Measurements from ENCODE around the gene INTS13. TPM values are rescaled to one million over a fixed set of nuclear protein-coding genes. Genes with fewer than 3 reads are reported as not detected.
"Not testable (repeated sequence)": the region's sequence is repeated elsewhere in the genome, so short reads cannot be mapped to it uniquely, and the experiment has no call there.

INTS13 gene, protein sequence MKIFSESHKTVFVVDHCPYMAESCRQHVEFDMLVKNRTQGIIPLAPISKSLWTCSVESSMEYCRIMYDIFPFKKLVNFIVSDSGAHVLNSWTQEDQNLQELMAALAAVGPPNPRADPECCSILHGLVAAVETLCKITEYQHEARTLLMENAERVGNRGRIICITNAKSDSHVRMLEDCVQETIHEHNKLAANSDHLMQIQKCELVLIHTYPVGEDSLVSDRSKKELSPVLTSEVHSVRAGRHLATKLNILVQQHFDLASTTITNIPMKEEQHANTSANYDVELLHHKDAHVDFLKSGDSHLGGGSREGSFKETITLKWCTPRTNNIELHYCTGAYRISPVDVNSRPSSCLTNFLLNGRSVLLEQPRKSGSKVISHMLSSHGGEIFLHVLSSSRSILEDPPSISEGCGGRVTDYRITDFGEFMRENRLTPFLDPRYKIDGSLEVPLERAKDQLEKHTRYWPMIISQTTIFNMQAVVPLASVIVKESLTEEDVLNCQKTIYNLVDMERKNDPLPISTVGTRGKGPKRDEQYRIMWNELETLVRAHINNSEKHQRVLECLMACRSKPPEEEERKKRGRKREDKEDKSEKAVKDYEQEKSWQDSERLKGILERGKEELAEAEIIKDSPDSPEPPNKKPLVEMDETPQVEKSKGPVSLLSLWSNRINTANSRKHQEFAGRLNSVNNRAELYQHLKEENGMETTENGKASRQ
- total RNA-seq = 10 to 100 TPM; 70.0 to 80.6 TPM

DNA sequence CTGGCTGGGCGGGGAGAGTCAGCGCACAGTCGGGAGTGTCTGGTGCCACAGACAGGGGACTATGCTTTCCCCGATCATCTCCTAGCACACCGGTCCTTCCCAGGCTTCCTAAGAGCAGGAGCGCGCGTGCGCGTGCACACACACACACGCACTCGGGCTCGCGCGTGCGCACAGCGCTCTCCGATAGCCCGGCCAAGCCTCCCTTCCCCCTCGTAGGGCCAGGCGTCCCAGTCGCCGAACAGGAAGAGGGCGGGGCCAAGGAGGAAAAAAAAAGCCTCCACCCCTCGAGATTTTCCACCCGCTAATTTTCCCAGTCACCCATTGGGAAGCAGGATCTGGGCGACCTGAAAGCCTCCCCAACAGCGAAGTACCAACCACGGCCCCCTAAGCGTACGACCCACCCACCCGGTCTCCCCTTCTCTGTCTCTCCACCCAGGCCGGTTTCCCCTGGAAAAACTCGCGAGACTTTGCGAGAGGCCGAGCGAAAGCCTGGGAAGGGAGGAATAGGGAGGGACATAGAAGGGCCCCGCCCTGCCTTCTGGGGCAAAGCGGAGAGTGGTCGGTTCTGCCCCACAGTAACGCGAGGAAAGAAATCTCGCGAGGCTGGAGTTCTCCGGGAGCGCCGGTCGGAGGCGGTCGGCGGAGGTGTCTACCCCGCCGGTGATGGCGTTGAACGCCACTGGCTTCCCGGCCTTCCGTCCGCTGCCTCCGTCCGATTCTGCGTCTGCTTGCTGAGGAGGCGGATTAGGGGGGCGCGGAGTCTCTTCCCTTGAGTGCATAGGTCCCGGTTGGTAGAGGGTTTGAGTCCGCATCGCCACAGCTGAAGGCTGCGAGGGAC is at the start of gene INTS13, which contains the start of gene FGFR1OP2:
INTS13 (minus strand) TSS at position 119 of the 838 bp plus-strand sequence. CDS start 1,178 bp downstream, outside the sequence.
FGFR1OP2 (plus strand) TSS at position 608 of the 838 bp plus-strand sequence. CDS start 15,689 bp downstream, outside the sequence.
- ChIA-PET POLR2A (interaction anchor here (0.8 kb wide), 1 partner anchor 312 kb away, joined by 3 read pairs; no protein-coding TSS in a partner anchor), CTCF (no interaction called here)

DNA sequence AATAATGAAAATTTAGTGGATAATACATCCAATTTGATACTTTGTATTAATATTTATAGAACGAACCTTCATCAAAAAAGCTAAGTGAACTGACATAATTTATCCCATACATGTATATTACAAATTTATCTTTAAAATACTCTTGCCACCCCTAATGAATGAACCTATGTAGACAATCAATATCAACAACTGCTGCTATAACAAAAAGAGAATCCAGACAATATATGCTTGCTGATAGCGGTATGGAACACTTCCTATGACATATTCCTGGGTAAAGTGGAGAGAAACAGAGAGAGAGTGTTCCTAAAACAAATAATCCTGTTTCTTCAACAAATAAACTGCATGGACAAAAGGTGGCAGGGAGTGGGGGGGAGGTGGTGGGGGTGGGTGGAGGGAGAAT is 45.1 kb upstream of the INTS13 start:
- ChIA-PET POLR2A (no interaction called here), CTCF (no interaction called here)

DNA sequence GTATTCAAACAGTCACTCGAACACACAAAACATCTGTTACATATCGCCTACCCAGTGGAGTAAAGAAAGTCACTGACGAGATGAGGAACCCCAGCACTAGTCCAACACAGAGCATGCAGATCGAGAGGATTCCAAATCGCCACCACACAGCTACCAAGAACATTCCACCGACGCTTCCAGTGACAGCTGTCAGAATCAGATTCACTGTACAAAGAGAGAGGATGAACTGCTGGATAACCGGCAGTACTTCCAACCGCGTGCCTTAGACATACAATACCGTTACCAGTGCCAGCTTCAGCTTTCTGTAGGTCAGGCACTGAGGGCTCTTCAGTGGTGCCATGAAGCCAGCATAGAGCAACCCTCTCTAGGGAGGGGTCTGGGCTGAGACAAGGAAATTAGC is 42.0 kb upstream of the INTS13 start:
- ChIA-PET POLR2A (no interaction called here), CTCF (no interaction called here)

DNA sequence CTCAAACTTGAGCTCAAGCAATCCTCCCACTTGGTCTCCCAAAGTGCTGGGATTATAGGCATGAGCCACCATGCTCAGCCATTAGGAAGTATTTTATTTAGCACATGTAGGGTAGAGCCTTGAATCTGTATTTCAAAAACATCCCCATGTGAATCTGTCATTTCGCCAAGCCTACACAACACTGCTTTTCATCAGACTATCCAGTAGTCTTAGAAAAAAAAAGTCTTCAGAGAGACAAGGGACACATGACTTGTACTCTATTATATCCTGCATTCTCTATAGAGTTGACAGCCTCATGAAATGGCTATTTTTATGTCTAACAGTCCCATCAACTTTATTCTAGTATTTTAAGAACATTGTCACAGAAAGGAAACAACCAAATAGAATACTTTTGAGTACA is 41.0 kb upstream of the INTS13 start:
- CTCF ChIA-PET = no interaction called here

DNA sequence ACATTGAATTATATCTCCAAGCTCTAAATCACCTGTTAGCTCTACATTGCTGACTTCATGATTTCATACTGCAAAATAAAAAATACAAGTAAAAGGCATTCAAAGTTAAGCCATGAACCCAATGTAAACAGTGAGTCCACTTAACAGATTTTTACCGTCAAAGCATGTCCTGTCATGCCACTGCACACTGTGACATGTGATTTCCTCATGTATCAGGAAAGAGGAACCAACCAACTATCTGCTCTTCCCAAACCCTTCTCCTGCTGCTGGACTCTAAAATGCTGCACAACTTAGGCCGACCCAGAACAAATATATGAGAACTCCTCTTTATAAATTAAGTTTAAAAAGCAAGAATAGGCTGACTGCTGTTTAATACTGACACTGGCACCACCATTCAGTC is 38.9 kb upstream of the INTS13 start:
- POLR2A ChIA-PET = no interaction called here
- CTCF ChIA-PET = no interaction called here

More for the DNA sequence above, 41.0 kb upstream of the INTS13 start:
- POLR2A ChIA-PET = interaction anchor here (0.6 kb wide), 1 partner anchor 265 kb away, joined by 3 read pairs; no protein-coding TSS in a partner anchor

DNA sequence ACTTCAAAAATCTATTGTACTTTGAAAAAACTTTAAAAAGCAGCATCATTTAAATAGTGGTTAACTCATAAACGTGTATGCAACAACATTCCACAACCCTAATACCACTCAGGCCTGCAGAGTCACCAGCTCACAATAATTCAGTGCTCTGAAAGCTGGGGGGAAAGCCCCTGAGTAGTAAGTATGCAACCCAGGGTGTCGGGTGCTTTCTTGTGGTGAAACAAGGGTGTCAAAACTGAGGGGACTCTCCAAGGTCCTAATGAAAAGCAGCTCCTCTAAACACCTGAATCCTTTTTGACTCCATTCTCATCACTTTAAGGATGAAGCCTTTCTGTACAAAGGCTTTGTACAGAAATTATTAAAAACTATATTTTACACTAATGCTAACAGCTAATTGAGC is 34.2 kb upstream of the INTS13 start:
- ChIA-PET CTCF (interaction anchor here (0.7 to 0.9 kb wide), 2 partner anchors 10 to 43 kb away, joined by 3 read pairs; no protein-coding TSS in a partner anchor), POLR2A (no interaction called here)

DNA sequence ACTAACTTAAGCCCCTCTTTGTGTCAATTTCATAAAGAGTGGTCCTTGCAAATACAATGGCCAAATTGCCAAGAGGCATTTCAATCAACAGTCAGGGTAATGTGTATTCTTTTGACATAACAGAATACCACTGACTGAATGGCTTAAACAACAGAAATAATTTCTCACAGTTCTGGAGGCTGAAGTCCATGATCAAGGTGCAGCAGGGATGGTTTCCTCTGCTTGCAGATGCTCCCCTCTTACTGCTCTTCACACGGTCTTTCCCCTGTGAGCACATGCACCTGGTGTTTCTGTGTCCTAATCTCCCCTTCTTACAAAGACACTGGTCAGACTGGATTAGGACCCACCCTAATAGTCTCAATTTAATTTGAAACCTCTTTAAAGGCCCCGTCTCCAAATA is 32.4 kb upstream of the INTS13 start:
- ChIA-PET CTCF (no interaction called here), POLR2A (no interaction called here)

DNA sequence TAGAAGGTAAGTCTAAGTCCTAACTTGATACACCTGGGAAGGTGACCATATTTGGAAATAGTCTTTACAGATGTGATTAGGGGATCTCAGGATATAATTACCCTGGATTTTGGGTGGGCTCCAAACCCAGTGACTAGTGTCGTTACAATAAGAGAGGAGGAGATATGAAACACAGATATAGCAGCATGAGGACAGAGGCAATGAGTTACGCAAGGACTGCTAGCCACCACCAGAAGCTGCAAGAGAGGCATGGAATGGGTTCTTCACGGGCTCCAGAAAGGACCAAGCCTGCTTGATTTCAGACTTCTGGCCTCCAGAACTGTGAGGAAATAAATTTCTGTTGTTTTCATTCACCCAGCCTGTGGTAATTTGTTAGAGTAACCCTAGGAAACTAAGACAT is 29.1 kb upstream of the INTS13 start:
- CTCF ChIA-PET = interaction anchor here (0.6 kb wide), 1 partner anchor 26 kb away, joined by 4 read pairs; no protein-coding TSS in a partner anchor
- POLR2A ChIA-PET = no interaction called here

DNA sequence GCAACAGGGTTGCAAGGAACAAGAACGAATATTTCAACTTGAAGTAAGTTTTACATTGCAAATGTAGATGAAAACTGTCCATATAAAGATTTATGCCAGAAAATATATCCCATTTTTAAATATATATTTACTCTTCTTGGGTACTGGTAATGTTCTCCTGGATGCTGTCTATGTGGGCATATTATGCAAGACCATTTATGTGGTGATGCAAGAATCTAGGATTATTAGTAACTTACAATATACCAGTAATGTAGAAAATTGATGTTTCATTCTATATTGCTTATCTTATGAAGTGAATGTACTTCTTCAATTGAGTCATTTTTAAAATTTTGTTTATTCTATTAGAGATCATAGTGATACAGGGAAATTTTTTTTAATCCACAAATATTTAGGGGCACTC is 25.6 kb upstream of the INTS13 start:
- ChIA-PET POLR2A (no interaction called here), CTCF (interaction anchor here (0.8 kb wide), 1 partner anchor 30 kb away, joined by 3 read pairs; no protein-coding TSS in a partner anchor)

DNA sequence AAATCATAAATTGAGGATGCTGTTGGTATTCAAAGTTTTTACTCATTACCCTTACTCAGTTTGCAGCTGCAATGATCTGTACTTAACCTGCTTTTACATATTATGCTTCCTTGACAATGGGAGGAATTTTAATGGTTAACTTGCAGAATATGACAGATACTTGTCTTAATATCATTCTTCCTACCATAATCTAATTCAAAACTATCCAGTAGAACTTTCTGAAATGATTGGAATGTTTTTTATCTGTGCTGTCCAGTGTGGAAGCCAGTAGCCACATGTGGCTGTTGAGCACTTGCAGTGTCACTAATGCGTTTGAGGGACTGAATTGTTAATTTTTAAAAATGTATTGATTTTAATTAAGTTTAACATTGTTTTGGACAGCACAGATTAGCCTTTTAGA is 24.0 kb upstream of the INTS13 start:
- ChIA-PET POLR2A (no interaction called here), CTCF (no interaction called here)

DNA sequence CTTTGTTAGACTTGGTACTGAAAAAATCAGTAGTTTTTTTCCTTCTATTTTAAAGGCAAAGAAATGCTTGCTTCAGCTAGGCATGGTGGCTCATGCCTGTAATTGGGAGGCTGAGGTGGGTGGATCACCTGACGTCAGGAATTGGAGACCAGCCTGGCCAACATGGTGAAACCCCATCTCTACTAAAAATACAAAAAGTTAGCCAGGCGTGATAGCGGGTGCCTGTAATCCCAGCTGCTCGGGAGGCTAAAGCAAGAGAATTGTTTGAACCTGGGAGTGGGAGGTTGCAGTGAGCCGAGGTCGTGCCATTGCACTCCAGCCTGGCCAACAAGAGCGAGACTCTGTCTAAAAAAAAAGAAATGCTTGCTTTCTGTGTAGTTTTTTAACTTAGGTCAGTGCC is 23.6 kb upstream of the INTS13 start:
- POLR2A ChIA-PET, CTCF ChIA-PET: not testable (repeated sequence)

DNA sequence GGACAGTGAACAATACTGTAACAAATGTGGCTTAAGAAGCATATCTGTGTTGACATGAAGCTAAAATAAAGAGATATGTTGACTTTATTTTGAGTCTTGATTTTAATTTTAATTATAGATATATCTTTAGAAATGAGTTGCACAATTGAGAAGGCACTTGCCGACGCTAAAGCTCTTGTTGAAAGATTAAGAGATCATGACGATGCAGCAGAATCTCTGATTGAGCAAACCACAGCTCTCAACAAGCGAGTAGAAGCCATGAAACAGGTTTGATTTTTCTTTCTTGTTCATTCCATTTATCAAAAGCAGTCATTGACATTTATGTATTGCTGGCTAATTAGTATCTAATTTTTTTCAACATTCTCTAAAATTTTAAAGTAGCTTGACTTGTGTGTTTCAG is 16.2 kb upstream of the INTS13 start:
- CTCF ChIA-PET = no interaction called here
- POLR2A ChIA-PET = no interaction called here

DNA sequence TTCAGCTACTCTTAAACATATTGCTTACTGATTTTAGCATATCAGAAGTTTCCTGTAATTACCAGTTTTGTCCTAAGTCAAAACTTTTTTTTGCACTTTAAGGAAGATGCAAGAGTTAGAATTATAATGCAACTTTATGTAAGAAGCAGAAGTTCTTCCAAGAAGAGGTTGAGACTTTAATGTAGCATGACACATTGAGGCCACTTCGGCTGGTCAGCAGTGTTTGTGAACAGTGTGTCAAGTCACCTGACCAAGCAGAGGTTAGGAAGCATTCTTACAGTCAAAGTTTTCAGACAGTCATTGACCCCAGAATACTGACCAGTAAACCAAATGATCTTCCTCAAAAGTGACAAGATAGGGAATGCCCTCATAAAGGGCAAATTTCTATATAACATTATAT is 15.7 kb upstream of the INTS13 start:
- ChIA-PET CTCF (interaction anchor here (0.7 kb wide), 1 partner anchor 235 kb away, joined by 3 read pairs; no protein-coding TSS in a partner anchor), POLR2A (no interaction called here)

DNA sequence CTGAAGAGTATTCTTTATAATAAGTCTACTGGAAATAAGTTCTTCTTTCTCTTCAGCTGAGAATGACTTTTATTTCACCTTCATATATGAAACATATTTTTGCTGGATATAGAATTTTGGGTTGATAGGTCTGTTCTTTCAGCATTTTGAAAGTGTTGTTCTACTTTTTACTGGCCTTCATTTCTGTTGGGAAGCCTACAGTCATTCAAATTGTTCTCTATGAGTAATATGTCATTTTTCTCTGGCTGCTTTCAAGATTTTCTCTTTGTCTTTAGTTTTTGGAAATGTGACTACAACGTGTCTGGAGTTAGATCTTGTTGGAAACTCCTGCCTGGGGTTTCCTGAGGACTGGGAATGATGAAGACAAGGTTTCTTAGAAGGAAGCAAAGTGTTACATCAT is 10.5 kb upstream of the INTS13 start:
- ChIA-PET CTCF (no interaction called here), POLR2A (no interaction called here)

DNA sequence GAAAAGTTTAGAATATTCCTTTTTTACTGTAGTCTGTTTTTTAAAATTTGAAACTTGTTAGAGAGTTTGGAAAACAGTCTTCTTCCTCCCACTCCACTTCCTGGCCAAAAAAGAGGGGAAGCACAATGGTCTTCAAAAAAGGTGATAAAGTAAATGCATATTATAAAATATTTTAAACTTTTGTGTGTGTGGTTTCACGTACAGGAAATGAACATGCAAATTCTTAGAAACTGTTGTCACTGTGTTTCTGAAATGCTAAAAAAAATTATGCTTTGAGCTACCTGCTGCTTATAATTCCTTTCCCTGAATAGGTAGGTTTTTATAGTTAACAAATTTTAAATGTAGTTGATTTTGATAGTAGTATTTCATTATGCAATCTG is 3.4 kb upstream of the INTS13 start:
- POLR2A ChIA-PET = interaction anchor here (0.8 kb wide), 1 partner anchor 71 kb away, joined by 4 read pairs; no protein-coding TSS in a partner anchor
- CTCF ChIA-PET = interaction anchor here (1.3 kb wide), 1 partner anchor 75 kb away, joined by 3 read pairs; no protein-coding TSS in a partner anchor

DNA sequence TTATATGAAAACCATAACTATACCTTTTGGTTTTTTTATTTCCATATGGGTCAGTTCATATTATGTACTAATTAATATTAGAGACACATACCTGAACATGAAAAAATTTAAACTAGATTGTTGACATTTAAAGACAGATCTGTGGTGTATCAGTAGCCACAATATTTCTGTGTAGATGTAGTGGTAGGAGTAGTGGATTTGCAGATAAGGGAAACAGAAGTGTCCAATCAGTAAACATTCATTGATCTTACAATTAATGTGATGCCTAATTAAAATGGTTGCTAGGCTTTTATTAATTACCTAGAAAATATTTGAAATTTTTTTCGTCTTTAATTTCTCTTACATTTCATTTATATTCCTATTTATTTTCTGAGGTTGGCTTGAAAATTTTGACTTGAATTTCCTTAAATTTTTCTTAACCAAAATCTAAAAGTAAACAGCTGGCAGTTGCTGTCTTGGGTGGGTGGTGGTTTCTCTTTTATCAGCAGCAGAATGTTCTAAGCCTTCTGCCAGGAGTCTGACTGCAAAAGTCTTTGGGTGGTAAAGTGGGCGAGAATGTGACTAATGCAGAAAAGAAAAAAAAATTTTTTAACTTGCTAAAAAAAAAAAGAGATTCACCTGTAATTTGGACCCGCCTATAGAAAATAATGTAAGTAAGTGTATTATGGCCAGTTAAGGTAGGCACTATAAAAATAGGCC is 2.9 kb upstream of the INTS13 start:
- ChIA-PET POLR2A (interaction anchor here (0.7 to 0.8 kb wide), 2 partner anchors 16 to 71 kb away, joined by 3 to 4 read pairs; no protein-coding TSS in a partner anchor), CTCF (no interaction called here)

DNA sequence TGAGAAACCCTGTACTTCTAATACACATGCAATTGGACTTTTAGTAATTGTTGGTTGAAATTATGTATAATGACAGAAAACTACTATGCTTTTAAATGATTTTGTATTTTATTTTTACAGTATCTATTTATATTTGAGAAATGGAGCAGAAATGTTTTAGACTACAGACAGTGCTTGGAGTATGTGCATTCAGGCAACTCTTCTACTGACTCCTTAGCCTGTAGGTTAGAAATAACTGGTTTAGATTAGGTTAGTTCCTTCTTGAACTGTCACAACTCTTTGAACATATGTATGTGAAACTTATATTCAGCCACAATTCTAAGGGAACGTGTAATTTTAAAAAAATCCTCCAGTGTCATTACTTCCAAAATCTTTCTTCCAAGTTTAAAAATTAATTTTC is 2.2 kb upstream of the INTS13 start:
- ChIA-PET CTCF (no interaction called here), POLR2A (interaction anchor here (0.5 kb wide), 1 partner anchor 1801 kb away, joined by 3 read pairs; no protein-coding TSS in a partner anchor)

DNA sequence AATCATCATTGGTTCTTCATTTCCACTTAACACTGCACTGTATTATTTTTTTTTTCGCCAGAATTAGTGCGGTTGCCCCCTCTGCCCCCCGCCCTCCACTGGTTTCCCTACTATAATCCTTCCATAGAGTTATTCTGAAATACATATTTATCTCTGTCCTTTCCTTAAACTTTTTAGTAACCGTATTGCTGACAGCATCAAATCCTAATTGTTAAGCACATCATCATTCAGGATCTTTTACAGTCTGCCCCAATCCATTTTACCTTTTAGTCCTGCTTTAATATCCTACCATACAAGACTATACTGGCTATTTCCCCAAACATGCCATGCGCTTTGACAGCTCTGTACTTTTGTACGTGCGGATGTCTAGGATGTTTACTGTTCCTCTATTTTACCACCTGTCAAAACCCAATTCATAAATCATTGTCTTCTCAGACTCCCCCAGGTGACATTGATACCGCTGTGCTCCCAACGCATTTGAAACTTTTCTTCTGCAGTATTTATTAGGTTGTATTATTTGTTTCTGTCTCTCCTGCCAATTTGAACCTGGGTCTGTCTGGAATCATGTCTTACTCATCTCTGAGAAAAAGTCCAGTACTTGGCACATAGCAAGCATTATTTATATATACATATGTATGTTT is 1.5 kb upstream of the INTS13 start:
- ChIA-PET CTCF (no interaction called here), POLR2A (interaction anchor here (0.8 kb wide), 1 partner anchor 310 kb away, joined by 3 read pairs; no protein-coding TSS in a partner anchor)

DNA sequence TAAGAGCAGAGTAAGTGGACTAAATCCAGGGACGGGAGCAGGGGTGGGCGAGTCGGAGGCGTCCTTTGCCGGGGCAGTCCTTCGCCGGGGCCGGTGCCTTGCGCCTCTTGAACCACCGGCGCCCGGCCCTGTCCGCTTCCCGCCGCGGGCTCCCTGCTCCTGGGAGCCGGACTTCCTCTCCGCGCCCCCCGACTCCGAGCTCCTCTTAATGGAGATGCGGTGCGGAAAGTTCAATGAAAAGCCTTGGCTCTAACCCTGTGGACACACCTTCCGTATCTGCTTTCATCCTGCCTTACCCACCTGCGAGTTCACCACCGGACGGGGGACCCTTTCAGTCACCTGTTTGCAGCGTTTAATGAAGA is 901 bp upstream of the INTS13 start:
- CTCF ChIA-PET = no interaction called here

More for the DNA sequence above, 901 bp upstream of the INTS13 start:
- POLR2A ChIA-PET = interaction anchor here (0.8 kb wide), 1 partner anchor 311 kb away, joined by 3 read pairs; no protein-coding TSS in a partner anchor
